ENCODE data around the gene STAM2. TPM values are rescaled to one million over a fixed set of nuclear protein-coding genes. Genes with fewer than 3 reads are reported as not detected.
A peak's percentile ranks its signal among the peaks of the same experiment; 100 is the strongest.

The STAM2 gene
- total and polyA plus RNA-seq, 4 experiments from 2014 or later = 2.9 to 25.3 (median 12.5) TPM

DNA sequence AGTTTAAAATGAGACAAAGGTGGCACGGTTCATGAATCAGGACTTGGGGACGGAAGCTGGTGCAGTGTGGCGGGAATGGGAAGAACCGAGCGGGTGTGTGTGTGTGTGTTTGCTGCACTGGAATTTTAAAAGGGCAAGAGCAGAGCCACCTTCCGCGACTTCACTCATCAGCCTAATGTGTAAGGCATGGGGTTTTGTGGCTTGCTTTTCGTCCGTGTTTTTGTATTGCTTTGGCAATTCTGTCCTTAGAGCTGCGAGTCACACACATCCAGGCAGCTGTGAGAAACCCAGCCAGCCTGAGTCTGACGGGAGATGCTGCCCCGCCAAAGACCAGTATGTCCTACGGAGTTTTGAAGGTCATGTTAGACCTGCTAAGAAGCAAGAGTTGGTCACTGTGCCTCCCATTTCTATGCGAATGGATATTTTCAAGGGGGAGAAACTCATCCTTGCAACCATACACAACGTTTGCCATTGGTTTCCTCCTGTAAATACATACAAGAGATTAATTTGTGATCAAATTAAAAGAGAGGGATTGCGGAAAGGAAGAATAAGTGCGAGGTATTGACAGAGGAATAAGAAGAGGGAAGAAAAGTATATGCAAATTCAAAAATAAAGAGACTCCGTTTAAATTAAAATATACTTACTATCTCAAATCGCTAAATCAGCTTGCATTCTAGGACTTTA is 76.1 kb downstream of the STAM2 start:
- Mint-ChIP-seq H3K27me3 (peaks cover 32 to 33% of the 10 kb centered on the region in 2 donors), H3K4me1 (peaks cover 9 to 23% (median 17%) of the 10 kb centered on the region in 4 donors), H3K36me3 (peaks cover 0 to 5% of the 10 kb centered on the region in 2 donors), H3K9me3 (peaks cover 0 to 1% (median 0%) of the 10 kb centered on the region in 8 donors), H3K27ac (peak overlapping the region in 2 of 7 donors; percentile 50 to 72), H3K4me3 (peak overlapping the region; percentile 78 to 89 (median 86))
- no peak for DNase-seq
- Histone ChIP-seq H3K27ac (ENCODE audit: low read depth, low read length) (no peak overlapping the region), H3K36me3 (ENCODE audit: insufficient read depth, low read length) (no peaks in the 10 kb centered on the region), H3K4me3 (ENCODE audit: low read length in 2 of 2) (peak overlapping the region in 1 of 2 donors; percentile 47), H3K4me1 (ENCODE audit: insufficient read depth, low read length) (peaks cover 16% of the 10 kb centered on the region), H3K9me3 (ENCODE audit: control insufficient read depth in 1 of 2, low read length in 2 of 2) (no peaks in the 10 kb centered on the region), H3K27me3 (ENCODE audit: insufficient read depth, low read length) (peaks cover 36% of the 10 kb centered on the region)
- ChIA-PET POLR2A (ENCODE audit: partially characterized antibody) (no interaction called here), CTCF (ENCODE audit: partially characterized antibody) (no interaction called here)
- intact Hi-C loops (cut with micrococcal nuclease) = no loop called here

DNA sequence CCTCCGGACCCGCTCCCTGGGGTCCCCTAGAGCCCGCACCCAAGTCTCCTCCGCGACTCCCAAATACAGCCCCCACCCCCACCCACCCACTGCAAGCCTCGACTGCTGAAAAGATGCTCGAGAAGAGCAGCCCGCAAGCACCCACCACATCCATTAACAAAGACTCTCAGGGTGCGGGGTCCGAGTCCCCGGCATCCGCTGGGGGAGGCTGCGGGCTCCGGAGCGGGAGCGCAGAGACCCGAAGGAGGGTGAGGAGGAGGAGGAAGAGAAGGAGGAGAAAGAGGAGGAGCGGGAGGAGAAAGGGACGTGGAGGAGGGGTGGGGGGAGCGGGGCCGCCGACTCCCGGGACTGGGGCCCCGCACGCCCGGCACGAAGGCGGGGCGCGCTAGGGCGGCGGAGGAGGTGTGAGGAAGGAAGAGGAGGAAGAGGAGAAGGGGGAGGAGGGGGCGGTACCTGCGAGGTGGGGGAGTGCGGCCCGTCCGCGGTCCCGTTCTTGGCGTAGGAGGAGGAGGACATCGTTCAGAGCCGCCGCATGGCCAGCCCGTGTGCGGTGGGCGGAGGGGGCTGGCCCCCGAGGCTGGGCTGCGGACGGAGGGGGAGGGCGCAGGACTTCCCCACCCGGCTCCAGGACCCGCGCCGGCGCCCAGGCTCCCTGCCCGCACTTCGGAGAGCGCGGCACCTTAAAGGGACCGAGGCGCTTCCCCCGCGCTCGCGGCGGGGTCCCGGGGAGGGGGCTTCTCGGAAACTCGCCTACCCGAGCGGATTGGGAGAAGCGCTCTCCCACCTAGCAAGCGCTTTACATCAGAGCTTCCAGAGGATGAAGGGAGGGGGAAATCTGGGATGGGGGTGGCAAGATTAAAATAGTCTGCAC is 76.8 kb downstream of the STAM2 start, which contains the start of gene CACNB4:
TSS of gene CACNB4 (minus strand) at position 549 of the 871 bp plus-strand sequence.
- intact Hi-C loops (cut with micrococcal nuclease) = no loop called here
- H3K27me3 Mint-ChIP-seq = peaks cover 30 to 32% of the 10 kb centered on the region in 2 donors

DNA sequence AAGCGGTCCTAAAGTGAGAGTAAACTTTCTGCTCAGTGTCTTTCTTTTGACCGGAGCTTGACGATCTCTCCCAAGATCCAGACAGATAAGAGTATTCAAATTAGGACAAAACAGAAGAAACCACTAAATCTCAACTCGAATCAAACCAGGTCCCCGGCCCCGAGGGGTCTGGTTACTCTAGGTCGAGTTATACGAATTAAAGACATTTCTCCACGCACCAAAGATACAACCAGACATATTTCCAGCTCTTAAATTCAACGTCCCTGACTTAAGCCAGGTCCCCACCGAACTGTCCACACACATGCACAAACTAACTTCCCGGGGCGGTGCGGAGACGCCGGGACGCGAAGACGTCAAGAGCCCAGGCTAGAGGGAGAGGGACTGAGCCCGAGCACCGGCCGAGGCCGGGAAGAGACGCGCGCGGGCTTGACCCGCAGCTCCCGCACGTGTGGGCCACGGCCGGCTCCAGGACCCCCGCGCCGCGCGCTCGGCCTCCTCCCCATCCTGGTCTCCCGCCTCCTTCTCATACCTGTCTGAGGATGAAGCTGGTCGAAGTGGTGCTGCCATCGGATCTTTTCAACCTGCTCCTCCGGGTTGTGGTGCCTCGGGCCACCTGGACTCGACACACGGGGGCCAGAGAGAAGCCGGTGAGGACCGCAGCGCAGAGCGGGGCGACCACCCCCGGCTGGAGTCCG is 77.6 kb downstream of the STAM2 start:
- peak overlapping the region in 1 of 2 donors; percentile 19 for H3K4me3 ChIP-seq (ENCODE audit: low read length in 2 of 2)
- CTCF ChIA-PET (ENCODE audit: partially characterized antibody) = no interaction called here
- H3K4me1 ChIP-seq (ENCODE audit: insufficient read depth, low read length) = peaks cover 16% of the 10 kb centered on the region
- H3K27ac ChIP-seq (ENCODE audit: low read depth, low read length) = no peak overlapping the region
- H3K36me3 Mint-ChIP-seq = peaks cover 0 to 5% of the 10 kb centered on the region in 2 donors
- intact Hi-C loops (cut with micrococcal nuclease) = no loop called here
- no peaks in the 10 kb centered on the region for H3K9me3 ChIP-seq (ENCODE audit: control insufficient read depth in 1 of 2, low read length in 2 of 2)
- POLR2A ChIA-PET (ENCODE audit: partially characterized antibody) = interaction anchor here (0.6 kb wide), 1 partner anchor 17 kb away, joined by 3 read pairs; no protein-coding TSS in a partner anchor
- peak overlapping the region in 1 of 7 donors; percentile 43 for H3K27ac Mint-ChIP-seq
- H3K27me3 Mint-ChIP-seq = peaks cover 30 to 32% of the 10 kb centered on the region in 2 donors
- no peaks in the 10 kb centered on the region for H3K36me3 ChIP-seq (ENCODE audit: insufficient read depth, low read length)
- H3K9me3 Mint-ChIP-seq = no peaks in the 10 kb centered on the region
- peak overlapping the region; percentile 70 to 90 (median 84) for H3K4me3 Mint-ChIP-seq
- no peak for DNase-seq
- peaks cover 9 to 23% (median 17%) of the 10 kb centered on the region in 4 donors for H3K4me1 Mint-ChIP-seq
- H3K27me3 ChIP-seq (ENCODE audit: insufficient read depth, low read length) = peaks cover 36% of the 10 kb centered on the region

More for the DNA sequence above, 76.8 kb downstream of the STAM2 start, which contains the start of gene CACNB4:
- Mint-ChIP-seq H3K27ac (peak within 1 kb of the TSS in 3 of 7 donors; percentile 43 to 72 (median 50)), H3K4me3 (peak within 1 kb of the TSS; percentile 78 to 90 (median 88)), H3K36me3 (peaks cover 0 to 5% of the 10 kb centered on the region in 2 donors), H3K4me1 (peaks cover 9 to 23% (median 17%) of the 10 kb centered on the region in 4 donors), H3K9me3 (no peaks in the 10 kb centered on the region)
- no peak for DNase-seq
- Histone ChIP-seq H3K27ac (ENCODE audit: low read depth, low read length) (no peak within 1 kb of the TSS), H3K36me3 (ENCODE audit: insufficient read depth, low read length) (no peaks in the 10 kb centered on the region), H3K4me1 (ENCODE audit: insufficient read depth, low read length) (peaks cover 16% of the 10 kb centered on the region), H3K9me3 (ENCODE audit: control insufficient read depth in 1 of 2, low read length in 2 of 2) (no peaks in the 10 kb centered on the region), H3K4me3 (ENCODE audit: low read length in 2 of 2) (peak within 1 kb of the TSS in 1 of 2 donors; percentile 47), H3K27me3 (ENCODE audit: insufficient read depth, low read length) (peaks cover 36% of the 10 kb centered on the region)
- ChIA-PET POLR2A (ENCODE audit: partially characterized antibody) (no interaction called here), CTCF (ENCODE audit: partially characterized antibody) (no interaction called here)

DNA sequence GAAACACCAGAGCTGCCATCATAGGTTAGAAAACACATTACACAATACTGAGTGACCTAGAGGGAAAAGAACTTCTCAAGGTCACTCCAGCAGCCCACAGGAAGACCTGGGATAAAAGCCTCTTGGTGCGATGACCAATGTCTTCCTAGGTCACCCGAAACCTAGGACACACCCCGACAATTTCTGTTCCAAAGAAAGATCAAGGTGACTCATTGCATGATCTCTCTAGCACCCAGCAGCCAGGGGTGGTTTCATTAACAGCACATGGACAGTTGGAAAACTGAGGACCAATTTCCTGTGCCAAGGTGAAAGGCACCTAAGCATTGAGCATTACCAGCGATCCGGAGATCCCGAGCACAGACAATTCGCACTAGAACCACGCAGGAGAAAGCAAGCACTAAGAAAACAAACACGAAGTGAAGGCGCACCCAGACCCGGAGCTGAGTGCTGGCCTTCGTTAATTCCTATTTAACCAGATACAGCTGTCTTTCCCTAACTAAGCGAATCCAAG is 78.2 kb downstream of the STAM2 start:
- peak overlapping the region; percentile 70 to 90 (median 84) for H3K4me3 Mint-ChIP-seq
- Histone ChIP-seq H3K27me3 (ENCODE audit: insufficient read depth, low read length) (peaks cover 36% of the 10 kb centered on the region), H3K4me3 (ENCODE audit: low read length in 2 of 2) (peak overlapping the region in 1 of 2 donors; percentile 19), H3K9me3 (ENCODE audit: control insufficient read depth in 1 of 2, low read length in 2 of 2) (no peaks in the 10 kb centered on the region), H3K4me1 (ENCODE audit: insufficient read depth, low read length) (peaks cover 16% of the 10 kb centered on the region), H3K36me3 (ENCODE audit: insufficient read depth, low read length) (no peaks in the 10 kb centered on the region), H3K27ac (ENCODE audit: low read depth, low read length) (no peak overlapping the region)
- H3K36me3 Mint-ChIP-seq = peaks cover 0 to 5% of the 10 kb centered on the region in 2 donors
- intact Hi-C loops (cut with micrococcal nuclease) = no loop called here
- no peak overlapping the region for H3K27ac Mint-ChIP-seq
- peaks cover 30 to 31% of the 10 kb centered on the region in 2 donors for H3K27me3 Mint-ChIP-seq
- ChIA-PET CTCF (ENCODE audit: partially characterized antibody) (no interaction called here), POLR2A (ENCODE audit: partially characterized antibody) (no interaction called here)
- no peaks in the 10 kb centered on the region for H3K9me3 Mint-ChIP-seq
- peaks cover 9 to 23% (median 17%) of the 10 kb centered on the region in 4 donors for H3K4me1 Mint-ChIP-seq
- no peak for DNase-seq

DNA sequence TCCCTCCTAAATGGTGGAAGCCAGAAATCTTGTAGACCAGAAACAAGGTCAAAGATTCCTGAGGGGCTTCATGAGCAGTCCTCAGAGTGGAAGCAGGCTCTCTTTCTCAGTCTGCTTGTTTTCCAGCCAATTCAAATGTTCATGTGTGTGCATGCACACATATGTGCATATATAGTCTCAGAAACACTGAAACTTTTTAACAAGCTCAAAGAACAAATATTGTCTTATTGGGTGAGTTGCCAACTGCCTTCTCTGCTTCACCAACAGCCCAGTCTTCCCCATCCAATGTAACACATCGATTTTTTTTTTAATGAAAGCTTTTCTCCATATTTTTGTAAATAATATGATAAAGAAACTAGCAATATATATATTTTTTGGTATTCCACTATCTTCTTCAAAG is 80.4 kb downstream of the STAM2 start:
- intact Hi-C loops (cut with micrococcal nuclease) = no loop called here
- peaks cover 9 to 21% (median 16%) of the 10 kb centered on the region in 4 donors for H3K4me1 Mint-ChIP-seq
- Histone ChIP-seq H3K4me3 (ENCODE audit: low read length in 2 of 2) (no peak overlapping the region), H3K36me3 (ENCODE audit: insufficient read depth, low read length) (no peaks in the 10 kb centered on the region), H3K4me1 (ENCODE audit: insufficient read depth, low read length) (peaks cover 16% of the 10 kb centered on the region), H3K9me3 (ENCODE audit: control insufficient read depth in 1 of 2, low read length in 2 of 2) (no peaks in the 10 kb centered on the region), H3K27ac (ENCODE audit: low read depth, low read length) (no peak overlapping the region), H3K27me3 (ENCODE audit: insufficient read depth, low read length) (peaks cover 18% of the 10 kb centered on the region)
- H3K27ac Mint-ChIP-seq = no peak overlapping the region
- H3K4me3 Mint-ChIP-seq = no peak overlapping the region
- H3K9me3 Mint-ChIP-seq = no peaks in the 10 kb centered on the region
- POLR2A ChIA-PET (ENCODE audit: partially characterized antibody) = no interaction called here
- peaks cover 23 to 24% of the 10 kb centered on the region in 2 donors for H3K27me3 Mint-ChIP-seq
- H3K36me3 Mint-ChIP-seq = peaks cover 0 to 5% of the 10 kb centered on the region in 2 donors
- no peak for DNase-seq
- CTCF ChIA-PET (ENCODE audit: partially characterized antibody) = no interaction called here

DNA sequence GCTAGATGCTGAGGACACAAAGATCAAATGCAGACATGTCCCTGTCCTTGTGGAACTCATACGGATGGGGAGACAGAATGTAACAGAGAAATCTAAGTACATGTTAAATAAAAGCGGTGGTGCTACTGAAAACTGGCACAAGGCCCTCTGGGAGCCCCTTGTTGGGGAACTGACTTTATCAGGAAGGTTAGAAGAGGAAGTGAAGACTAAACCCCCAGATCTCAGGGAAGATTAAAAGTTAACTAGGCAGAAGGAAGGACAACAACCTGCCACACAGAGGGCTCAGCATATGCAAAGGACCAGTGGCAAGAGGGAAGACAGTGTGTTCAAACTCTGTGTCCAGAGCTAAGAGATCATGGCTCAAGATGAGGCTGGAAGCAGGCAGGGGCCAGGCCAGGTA is 81.5 kb downstream of the STAM2 start:
- Histone ChIP-seq H3K27ac (ENCODE audit: low read depth, low read length) (no peak overlapping the region), H3K9me3 (ENCODE audit: control insufficient read depth in 1 of 2, low read length in 2 of 2) (no peaks in the 10 kb centered on the region), H3K36me3 (ENCODE audit: insufficient read depth, low read length) (no peaks in the 10 kb centered on the region), H3K4me3 (ENCODE audit: low read length in 2 of 2) (no peak overlapping the region), H3K27me3 (ENCODE audit: insufficient read depth, low read length) (peaks cover 7% of the 10 kb centered on the region), H3K4me1 (ENCODE audit: insufficient read depth, low read length) (peaks cover 8% of the 10 kb centered on the region)
- POLR2A ChIA-PET (ENCODE audit: partially characterized antibody) = no interaction called here
- intact Hi-C loops (cut with micrococcal nuclease) = no loop called here
- no peak overlapping the region for H3K27ac Mint-ChIP-seq
- H3K9me3 Mint-ChIP-seq = no peaks in the 10 kb centered on the region
- peaks cover 14 to 15% of the 10 kb centered on the region in 2 donors for H3K27me3 Mint-ChIP-seq
- H3K36me3 Mint-ChIP-seq = peaks cover 0 to 4% of the 10 kb centered on the region in 2 donors
- no peak for DNase-seq
- CTCF ChIA-PET (ENCODE audit: partially characterized antibody) = no interaction called here
- H3K4me3 Mint-ChIP-seq = no peak overlapping the region
- H3K4me1 Mint-ChIP-seq = peaks cover 4 to 12% (median 9%) of the 10 kb centered on the region in 4 donors

All from CD4-positive, alpha-beta memory T cell (primary cell).